Peyer's patch (tissue), 4 donors: Measurements from ENCODE around the gene ASCC1. TPM values are rescaled to one million over a fixed set of nuclear protein-coding genes. Genes with fewer than 3 reads are reported as not detected.

Source experiments
- DNase-seq, 3 donors: peaks; one replicate each; pipeline ENCODE4 v3.0.0-alpha.2; 2017 to 2019
- H3K27ac ChIP-seq, 4 donors: fragments of 200-600 bp; sonication (generic); one replicate each; pipeline ENCODE4 v1.5.1; 2016 to 2019
- H3K27me3 ChIP-seq, 2 donors: fragments of 200-600 bp; sonication (generic); one replicate each; pipeline ENCODE4 v1.5.1; 2019
- H3K36me3 ChIP-seq, 3 donors: fragments of 200-600 bp; sonication (generic); one replicate each; pipeline ENCODE4 v1.5.1; 2016 to 2019
- H3K4me1 ChIP-seq, 4 donors: fragments of 200-600 bp; sonication (generic); one replicate each; pipeline ENCODE4 v1.5.1; 2016 to 2019
- H3K4me3 ChIP-seq, 4 donors: fragments of 200-600 bp; sonication (generic); 1 replicate in 3 of 4; 2 replicates in 1 of 4; pipeline ENCODE4 v1.5.1; 2016 to 2019; ENCODE audit warnings: mild to moderate bottlenecking in 1 of 4
- H3K9me3 ChIP-seq, 4 donors: fragments of 200-600 bp; sonication (generic); one replicate each; pipeline ENCODE4 v1.5.1; 2016 to 2019; ENCODE audit warnings: mild to moderate bottlenecking in 1 of 4
- CTCF ChIP-seq, 6 experiments: fragments of 450-650 bp in 4 of 6; fragments of 200-600 bp in 2 of 6; sonication (generic) in 1 of 6; IDR thresholded peaks; one replicate each; pipeline ENCODE4 v1.5.1; 2017 to 2019; ENCODE audit warnings: antibody characterized with exemption in 6 of 6, mild to moderate bottlenecking in 3 of 6, moderate library complexity in 1 of 6
- POLR2A ChIP-seq, 2 donors: fragments of 450-650 bp; IDR thresholded peaks; one replicate each; pipeline ENCODE4 v1.5.1; 2017; ENCODE audit warnings: antibody characterized with exemption in 2 of 2, mild to moderate bottlenecking in 2 of 2, moderate library complexity in 2 of 2
- total RNA-seq, 4 donors: library from RNA; depleted of rRNA; stranded (reverse); fragments of >200 nt; gene quantifications; one replicate each; pipeline ENCODE4 v1.1.0, GENCODE V29; 2016

ASCC1 gene
- total RNA-seq, 4 donors from 2014 or later: 9.7 to 48.7 (median 21.5) TPM

- H3K9me3 ChIP-seq: no peaks in the 10 kb centered on the region
- H3K4me3 ChIP-seq: no peak overlapping the region
- no peak overlapping the region for H3K27ac ChIP-seq
- no peaks in the 10 kb centered on the region for H3K27me3 ChIP-seq
- TF ChIP-seq CTCF (IDR thresholded peaks at IDR 0.05) (no peak), POLR2A (IDR thresholded peaks at IDR 0.05) (no peak)
- no peaks in the 10 kb centered on the region for H3K36me3 ChIP-seq
- DNase-seq: no peak
- no peaks in the 10 kb centered on the region for H3K4me1 ChIP-seq
Observed at GRCh38 chr10:72068901-72069446, 147.1 kb downstream of the ASCC1 start.

- DNase-seq: no peak
- TF ChIP-seq POLR2A (IDR thresholded peaks at IDR 0.05): no peak
- no peak for TF ChIP-seq CTCF (IDR thresholded peaks at IDR 0.05)
- no peaks in the 10 kb centered on the region for H3K27me3 ChIP-seq
- H3K9me3 ChIP-seq: no peaks in the 10 kb centered on the region
- no peaks in the 10 kb centered on the region for H3K4me1 ChIP-seq
- no peaks in the 10 kb centered on the region for H3K36me3 ChIP-seq
- no peak overlapping the region for H3K27ac ChIP-seq
- H3K4me3 ChIP-seq: no peak overlapping the region
Observed at GRCh38 chr10:72068126-72068765, 147.8 kb downstream of the ASCC1 start.

GRCh38 chr10:72067463-72068125 lies 148.5 kb downstream of the ASCC1 start:
- no peaks in the 10 kb centered on the region for H3K9me3 ChIP-seq
- no peak overlapping the region for H3K27ac ChIP-seq
- H3K36me3 ChIP-seq: no peaks in the 10 kb centered on the region
- H3K27me3 ChIP-seq: no peaks in the 10 kb centered on the region
- TF ChIP-seq POLR2A (IDR thresholded peaks at IDR 0.05) (no peak), CTCF (IDR thresholded peaks at IDR 0.05) (no peak)
- DNase-seq: no peak
- H3K4me1 ChIP-seq: no peaks in the 10 kb centered on the region
- no peak overlapping the region for H3K4me3 ChIP-seq

- Histone ChIP-seq H3K9me3 (no peaks in the 10 kb centered on the region), H3K4me3 (no peak overlapping the region), H3K36me3 (no peaks in the 10 kb centered on the region), H3K4me1 (no peaks in the 10 kb centered on the region), H3K27me3 (no peaks in the 10 kb centered on the region), H3K27ac (no peak overlapping the region)
- no peak for DNase-seq
- TF ChIP-seq CTCF (IDR thresholded peaks at IDR 0.05): no peak
- TF ChIP-seq POLR2A (IDR thresholded peaks at IDR 0.05): no peak
Observed at GRCh38 chr10:72066318-72067284, 149.5 kb downstream of the ASCC1 start.

- Histone ChIP-seq H3K4me1 (no peaks in the 10 kb centered on the region), H3K36me3 (no peaks in the 10 kb centered on the region), H3K4me3 (no peak overlapping the region), H3K27ac (no peak overlapping the region), H3K27me3 (no peaks in the 10 kb centered on the region), H3K9me3 (no peaks in the 10 kb centered on the region)
- TF ChIP-seq CTCF (IDR thresholded peaks at IDR 0.05): no peak
- no peak for TF ChIP-seq POLR2A (IDR thresholded peaks at IDR 0.05)
- DNase-seq: no peak
Observed at GRCh38 chr10:72065439-72066025, 150.5 kb downstream of the ASCC1 start.
